ENCODE results near the gene TNS1.

DNA sequence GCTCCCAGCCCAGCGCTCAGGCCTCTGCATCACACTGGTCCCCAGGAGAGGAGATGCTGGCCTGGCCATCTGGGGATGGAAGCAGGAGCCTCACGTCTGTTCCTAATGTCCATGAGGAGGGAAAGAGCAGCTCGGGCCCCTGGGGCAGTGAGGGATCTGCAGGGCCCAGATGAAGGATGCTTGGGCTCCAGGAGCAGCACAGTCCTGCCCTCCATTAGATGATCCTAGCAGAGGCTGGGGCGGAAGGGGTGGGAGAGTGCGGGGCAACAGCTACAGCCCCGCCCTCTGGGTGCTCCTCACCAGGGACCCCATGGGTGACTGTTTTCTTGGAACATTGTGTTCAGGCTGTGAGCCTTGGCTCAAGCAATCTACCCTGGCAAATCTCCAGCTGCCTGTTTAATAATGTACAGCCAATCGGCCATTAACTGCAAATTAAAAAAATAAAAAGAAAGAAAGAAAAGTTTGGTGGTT lies 49.7 kb downstream of the TNS1 start:
- TF ChIP-seq EZH2 (optimal IDR thresholded peaks at IDR 0.05; ENCODE audit: low read depth, low read length), result no peak
- TF ChIP-seq CTCF (IDR thresholded peaks at IDR 0.05; ENCODE audit: low read length), result no peak

Measured in MM.1S (cell line).